ENCODE measurements around the gene NEURL1.

- TF ChIP-seq POLR2A (IDR thresholded peaks at IDR 0.05; ENCODE audit: low read length) (no peak), GATA1 (IDR thresholded peaks at IDR 0.05; ENCODE audit: low read depth, low read length) (no peak)
Observed at GRCh38 chr10:103513380-103514060, 20.0 kb downstream of the NEURL1 start.

All from erythroblast (primary cell).